H1 (cell line): ENCODE data around the gene JPH3. TPM values are rescaled to one million over a fixed set of nuclear protein-coding genes. Genes with fewer than 3 reads are reported as not detected.

Source experiments
- EP300 ChIP-seq, 2 experiments: IDR thresholded peaks; 1 replicate in 1 of 2; 2 replicates in 1 of 2; pipeline ENCODE4 v1.6.1; 2011 to 2012; ENCODE audit warnings: low read depth in 2 of 2, low read length in 2 of 2, mild to moderate bottlenecking in 2 of 2, borderline replicate concordance in 1 of 2, inconsistent platforms in 1 of 2, moderate library complexity in 1 of 2
- polyA plus RNA-seq, 7 experiments: library from polyadenylated mRNA; depleted of rRNA in 3 of 7; stranded (reverse) in 5 of 7; unstranded in 2 of 7; fragments of >200 nt in 5 of 7; fragments of 200-250 nt in 2 of 7; gene quantifications; 1 replicate in 5 of 7; 2 replicates in 1 of 7; 4 replicates in 1 of 7; pipeline versions ENCODE4 v1.2.1 to v1.2.3, GENCODE V29; 2011 to 2013; ENCODE audit warnings: missing spikeins in 2 of 7, mixed read lengths in 2 of 7
- total RNA-seq: library from RNA; stranded (reverse); fragmentation: NEBNext Ultra II Directional; extraction: Animal tissue kit (Norgen Biotek cat#: 25700); gene quantifications from 2 replicates; pipeline ENCODE4 v1.2.1, GENCODE V29; 2021
- TF ChIP-seq, protein P1 (sequence below): IDR thresholded peaks from 2 replicates; pipeline ENCODE4 v1.6.1; 2012; ENCODE audit warnings: inconsistent platforms

JPH3 gene
- total and polyA plus RNA-seq, 2 of the 8 experiments (the other 6 are each of a cell fraction or from before 2014, with no cell fraction given) = 10.3 to 28.3 TPM

DNA sequence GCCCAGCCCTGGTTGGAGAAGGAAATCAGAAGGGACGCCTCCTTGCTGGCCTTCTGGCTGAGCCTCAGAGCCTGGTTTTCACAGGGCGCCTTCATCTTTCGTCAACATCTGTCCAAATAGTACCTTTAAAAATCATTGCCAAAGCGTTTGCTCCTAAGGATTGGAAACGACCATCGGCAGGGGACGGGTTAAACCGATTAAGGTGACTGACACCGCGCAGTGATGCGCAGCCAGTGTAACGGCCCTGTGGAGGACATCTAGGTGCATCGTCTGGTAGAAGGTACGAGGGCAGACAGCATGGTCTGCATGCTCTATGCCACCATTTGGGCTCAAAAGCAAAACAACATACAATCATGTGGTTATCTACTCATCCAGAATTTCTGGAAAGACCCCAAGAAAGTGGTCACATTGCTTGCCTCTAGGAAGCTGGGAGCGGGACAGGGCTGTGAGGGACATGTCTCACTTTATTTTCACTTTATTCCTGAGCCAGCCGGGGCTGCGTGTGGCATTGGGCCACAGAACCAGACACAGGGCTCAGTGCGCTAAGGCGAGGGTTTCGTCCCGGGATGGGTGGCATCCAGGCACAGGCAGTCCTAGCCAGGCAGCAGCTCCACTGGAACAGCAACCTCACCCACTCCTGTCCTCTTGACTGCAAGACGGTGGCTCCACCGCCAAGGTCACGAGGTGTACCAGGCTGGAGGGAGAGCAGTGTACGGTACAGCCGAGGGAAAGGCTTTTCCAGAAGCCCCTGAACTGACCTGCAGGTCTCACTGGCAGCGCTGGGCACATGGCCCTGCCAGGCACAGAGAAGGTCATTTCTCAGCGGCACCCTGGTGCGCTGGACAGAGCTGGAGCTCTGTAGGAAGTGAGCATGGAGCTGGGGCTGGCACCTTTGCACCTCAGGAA lies 40.9 kb upstream of the JPH3 start (continued):
- TF ChIP-seq, protein P1, sequence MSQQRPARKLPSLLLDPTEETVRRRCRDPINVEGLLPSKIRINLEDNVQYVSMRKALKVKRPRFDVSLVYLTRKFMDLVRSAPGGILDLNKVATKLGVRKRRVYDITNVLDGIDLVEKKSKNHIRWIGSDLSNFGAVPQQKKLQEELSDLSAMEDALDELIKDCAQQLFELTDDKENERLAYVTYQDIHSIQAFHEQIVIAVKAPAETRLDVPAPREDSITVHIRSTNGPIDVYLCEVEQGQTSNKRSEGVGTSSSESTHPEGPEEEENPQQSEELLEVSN = no peak
- no peak for TF ChIP-seq EP300 (IDR thresholded peaks at IDR 0.05; ENCODE audit: borderline replicate concordance in 1 of 2, low read depth in 2 of 2, low read length in 2 of 2)
